Muscle of leg (tissue), 11 donors: ENCODE results near the gene PTDSS2. TPM values are rescaled to one million over a fixed set of nuclear protein-coding genes. Genes with fewer than 3 reads are reported as not detected.

ENCODE experiments used
- DNase-seq: peaks from one replicate; pipeline ENCODE4 v3.0.0; 2013
- H3K27ac ChIP-seq: one replicate; pipeline ENCODE4 v1.5.1; 2013; ENCODE audit warnings: mild to moderate bottlenecking, low read length, control low read depth
- H3K27me3 ChIP-seq: one replicate; pipeline ENCODE4 v1.6.1; 2013; ENCODE audit warnings: low read length; ENCODE audit not compliant: control insufficient read depth, insufficient read depth
- H3K36me3 ChIP-seq: one replicate; pipeline ENCODE4 v1.6.1; 2013; ENCODE audit warnings: low read length; ENCODE audit not compliant: control insufficient read depth, insufficient read depth
- H3K4me1 ChIP-seq: one replicate; pipeline ENCODE4 v1.6.1; 2013; ENCODE audit warnings: low read length; ENCODE audit not compliant: control insufficient read depth, insufficient read depth
- H3K4me3 ChIP-seq: one replicate; pipeline ENCODE4 v1.5.1; 2013; ENCODE audit warnings: low read length, control low read depth
- H3K9me3 ChIP-seq: replicated peaks from 2 replicates; pipeline ENCODE4 v1.6.1; 2013; ENCODE audit warnings: low read depth, low read length; ENCODE audit not compliant: control insufficient read depth
- WGBS: methylation state at CpG from one replicate; pipeline ENCODE4 v1.1.5; 2013; ENCODE audit warnings: missing lambda C conversion rate; ENCODE audit not compliant: insufficient coverage; 5-methylcytosine and 5-hydroxymethylcytosine counted together
- polyA plus RNA-seq, 8 donors: library from polyadenylated mRNA; unstranded; fragments of 120-200 nt; gene quantifications; one replicate each; pipeline versions ENCODE4 v1.2.1 to v1.2.3, GENCODE V29; 2013; ENCODE audit warnings: inconsistent platforms in 1 of 8, low replicate concordance in 1 of 8; ENCODE audit not compliant: insufficient read length in 8 of 8, insufficient read depth in 1 of 8
- total RNA-seq: library from RNA; stranded (reverse); fragments of 120-200 nt; gene quantifications from one replicate; pipeline ENCODE4 v1.2.4, GENCODE V29; 2013

Gene PTDSS2
- total and polyA plus RNA-seq, 9 donors: 19.4 to 47.2 (median 29.9) TPM

GRCh38 chr11:489610-490185 lies 39.6 kb downstream of the PTDSS2 start:
- no peaks in the 10 kb centered on the region for H3K27me3 ChIP-seq
- H3K27ac ChIP-seq: no peak overlapping the region
- no peak for DNase-seq
- peaks cover 44% of the 10 kb centered on the region for H3K36me3 ChIP-seq
- H3K9me3 ChIP-seq: no peaks in the 10 kb centered on the region
- no peak overlapping the region for H3K4me3 ChIP-seq
- H3K4me1 ChIP-seq: peaks cover 8% of the 10 kb centered on the region
- 91% methylated on average over 31 of the region's 37 CpGs for WGBS

- H3K36me3 ChIP-seq: peaks cover 49% of the 10 kb centered on the region
- H3K4me3 ChIP-seq: no peak overlapping the region
- H3K27ac ChIP-seq: no peak overlapping the region
- peaks cover 13% of the 10 kb centered on the region for H3K4me1 ChIP-seq
- DNase-seq: no peak
- no peaks in the 10 kb centered on the region for H3K9me3 ChIP-seq
- WGBS: 91% methylated on average over 38 of the region's 38 CpGs
- no peaks in the 10 kb centered on the region for H3K27me3 ChIP-seq
Measured at GRCh38 chr11:490186-490929, 40.3 kb downstream of the PTDSS2 start.

- Histone ChIP-seq H3K4me1 (peaks cover 17% of the 10 kb centered on the region), H3K4me3 (no peak overlapping the region), H3K27ac (no peak overlapping the region), H3K9me3 (no peaks in the 10 kb centered on the region), H3K36me3 (peaks cover 53% of the 10 kb centered on the region), H3K27me3 (no peaks in the 10 kb centered on the region)
- WGBS: 88% methylated on average over 11 of the region's 15 CpGs
- DNase-seq: no peak
Measured at GRCh38 chr11:490930-491260, 40.8 kb downstream of the PTDSS2 start.

GRCh38 chr11:491358-491757 lies 41.3 kb downstream of the PTDSS2 start:
- Histone ChIP-seq H3K4me1 (peaks cover 17% of the 10 kb centered on the region), H3K9me3 (no peaks in the 10 kb centered on the region), H3K27ac (no peak overlapping the region), H3K36me3 (peaks cover 53% of the 10 kb centered on the region), H3K4me3 (no peak overlapping the region), H3K27me3 (no peaks in the 10 kb centered on the region)
- DNase-seq: no peak
- WGBS: 81% methylated on average over 7 of the region's 7 CpGs

- H3K4me3 ChIP-seq: no peak overlapping the region
- H3K27ac ChIP-seq: no peak overlapping the region
- 79% methylated on average over 21 of the region's 32 CpGs for WGBS
- H3K36me3 ChIP-seq: peaks cover 65% of the 10 kb centered on the region
- peaks cover 17% of the 10 kb centered on the region for H3K4me1 ChIP-seq
- no peaks in the 10 kb centered on the region for H3K9me3 ChIP-seq
- H3K27me3 ChIP-seq: no peaks in the 10 kb centered on the region
- DNase-seq: no peak
Measured at GRCh38 chr11:492427-493226, 42.5 kb downstream of the PTDSS2 start.

- Histone ChIP-seq H3K4me1 (peaks cover 15% of the 10 kb centered on the region), H3K36me3 (peaks cover 80% of the 10 kb centered on the region), H3K27ac (peak overlapping the region; percentile 74), H3K9me3 (no peaks in the 10 kb centered on the region), H3K27me3 (no peaks in the 10 kb centered on the region), H3K4me3 (no peak overlapping the region)
- DNase-seq: peak; percentile 71
- WGBS: 73% methylated on average over 25 of the region's 37 CpGs
Measured at GRCh38 chr11:494761-495536, 44.9 kb downstream of the PTDSS2 start.

GRCh38 chr11:495537-495931 lies 45.5 kb downstream of the PTDSS2 start:
- no peaks in the 10 kb centered on the region for H3K27me3 ChIP-seq
- peaks cover 15% of the 10 kb centered on the region for H3K4me1 ChIP-seq
- peaks cover 80% of the 10 kb centered on the region for H3K36me3 ChIP-seq
- no peak for DNase-seq
- peak overlapping the region; percentile 74 for H3K27ac ChIP-seq
- H3K9me3 ChIP-seq: no peaks in the 10 kb centered on the region
- WGBS: 80% methylated on average over 2 of the region's 10 CpGs
- no peak overlapping the region for H3K4me3 ChIP-seq

- Histone ChIP-seq H3K4me3 (no peak overlapping the region), H3K27ac (no peak overlapping the region), H3K4me1 (peaks cover 15% of the 10 kb centered on the region), H3K9me3 (no peaks in the 10 kb centered on the region), H3K36me3 (peaks cover 84% of the 10 kb centered on the region), H3K27me3 (no peaks in the 10 kb centered on the region)
- 95% methylated on average over 33 of the region's 34 CpGs for WGBS
- DNase-seq: no peak
Measured at GRCh38 chr11:496834-497564, 46.9 kb downstream of the PTDSS2 start.

GRCh38 chr11:497565-498296 lies 47.7 kb downstream of the PTDSS2 start:
- H3K4me1 ChIP-seq: peaks cover 22% of the 10 kb centered on the region
- DNase-seq: no peak
- H3K36me3 ChIP-seq: peaks cover 83% of the 10 kb centered on the region
- H3K4me3 ChIP-seq: no peak overlapping the region
- 96% methylated on average over 27 of the region's 31 CpGs for WGBS
- no peaks in the 10 kb centered on the region for H3K9me3 ChIP-seq
- no peaks in the 10 kb centered on the region for H3K27me3 ChIP-seq
- H3K27ac ChIP-seq: no peak overlapping the region
